ENCODE measurements around the gene CACNA1C. TPM values are rescaled to one million over a fixed set of nuclear protein-coding genes. Genes with fewer than 3 reads are reported as not detected.

Gene CACNA1C
- total RNA-seq, 1 experiment from 2014 or later, result 1.1 TPM

- Histone ChIP-seq H3K18ac (ENCODE audit: insufficient read length, low read depth, low read length) (no peak overlapping the region), H2AFZ (ENCODE audit: low read length) (no peak overlapping the region), H3K9ac (ENCODE audit: extremely low read depth, insufficient read length, low read length) (no peak overlapping the region), H2AK5ac (ENCODE audit: insufficient read length, low read length) (no peak overlapping the region), H3K4ac (ENCODE audit: low read depth, low read length) (no peak overlapping the region), H3K27me3 (ENCODE audit: insufficient read depth, low read length) (no peaks in the 10 kb centered on the region), H3K79me2 (ENCODE audit: insufficient read depth, low read length) (no peaks in the 10 kb centered on the region), H3T11ph (ENCODE audit: low read length) (no peak overlapping the region), H2BK120ac (ENCODE audit: low read depth, low read length, poor library complexity, severe bottlenecking) (no peak overlapping the region), H3K56ac (ENCODE audit: insufficient read length, low read depth, low read length) (no peak overlapping the region), H3K23ac (ENCODE audit: insufficient read length, low read depth, low read length) (no peak overlapping the region), H2BK20ac (ENCODE audit: low read depth, low read length, poor library complexity, severe bottlenecking) (no peak overlapping the region), H3K23me2 (ENCODE audit: insufficient read length, low read depth, low read length, poor library complexity, severe bottlenecking) (no peaks in the 10 kb centered on the region), H4K5ac (ENCODE audit: insufficient read length, low read depth, low read length) (no peak overlapping the region), H3K79me1 (ENCODE audit: insufficient read depth, low read depth, low read length, poor library complexity, severe bottlenecking) (no peaks in the 10 kb centered on the region), H3K4me2 (ENCODE audit: insufficient read depth, insufficient read length, low read length) (no peak overlapping the region), H3K9me3 (ENCODE audit: control insufficient read depth, low read depth, low read length) (no peaks in the 10 kb centered on the region), H3K14ac (ENCODE audit: insufficient read depth, low read length) (no peak overlapping the region; the same call in 1 of the 2 replicates), H4K8ac (replicated peaks; ENCODE audit: insufficient read length, low read depth, low read length) (no peak overlapping the region), H2BK5ac (ENCODE audit: insufficient read length, low read length) (no peak overlapping the region), H4K20me1 (ENCODE audit: control insufficient read depth, insufficient read depth, insufficient read length) (no peaks in the 10 kb centered on the region), H3K27ac (ENCODE audit: insufficient read length, low read depth, low read length) (no peak overlapping the region), H4K91ac (ENCODE audit: insufficient read length, low read depth, low read length) (no peak overlapping the region), H2BK15ac (ENCODE audit: low read depth, low read length) (no peak overlapping the region), H3K4me1 (ENCODE audit: insufficient read depth, low read length) (no peaks in the 10 kb centered on the region), H2BK12ac (ENCODE audit: insufficient read length, low read depth, low read length) (no peak overlapping the region)
- DNase-seq, result no peak
- peaks cover 8% of the 10 kb centered on the region for H3K27me3 Mint-ChIP-seq (ENCODE audit: low read depth)
- no peaks in the 10 kb centered on the region for H3K9me3 Mint-ChIP-seq
- H3K4me1 Mint-ChIP-seq, result peaks cover 3 to 4% of the 10 kb centered on the region in 2 experiments; a peak in 1 of 4 replicates
- H3K27ac Mint-ChIP-seq, result peak overlapping the region in 1 of 3 experiments; percentile 45; a peak in 1 of 7 replicates
- no CpG with 5 or more reads among the region's 8 CpGs for WGBS (ENCODE audit: extremely low coverage, insufficient read length, low lambda C conversion rate)
- H3K36me3 Mint-ChIP-seq (ENCODE audit: insufficient read depth in 1 of 3, low read depth in 3 of 3), result no peaks in the 10 kb centered on the region; a peak in 1 of 7 replicates
- no peak overlapping the region for H3K4me3 Mint-ChIP-seq
- TF ChIP-seq, protein P1, sequence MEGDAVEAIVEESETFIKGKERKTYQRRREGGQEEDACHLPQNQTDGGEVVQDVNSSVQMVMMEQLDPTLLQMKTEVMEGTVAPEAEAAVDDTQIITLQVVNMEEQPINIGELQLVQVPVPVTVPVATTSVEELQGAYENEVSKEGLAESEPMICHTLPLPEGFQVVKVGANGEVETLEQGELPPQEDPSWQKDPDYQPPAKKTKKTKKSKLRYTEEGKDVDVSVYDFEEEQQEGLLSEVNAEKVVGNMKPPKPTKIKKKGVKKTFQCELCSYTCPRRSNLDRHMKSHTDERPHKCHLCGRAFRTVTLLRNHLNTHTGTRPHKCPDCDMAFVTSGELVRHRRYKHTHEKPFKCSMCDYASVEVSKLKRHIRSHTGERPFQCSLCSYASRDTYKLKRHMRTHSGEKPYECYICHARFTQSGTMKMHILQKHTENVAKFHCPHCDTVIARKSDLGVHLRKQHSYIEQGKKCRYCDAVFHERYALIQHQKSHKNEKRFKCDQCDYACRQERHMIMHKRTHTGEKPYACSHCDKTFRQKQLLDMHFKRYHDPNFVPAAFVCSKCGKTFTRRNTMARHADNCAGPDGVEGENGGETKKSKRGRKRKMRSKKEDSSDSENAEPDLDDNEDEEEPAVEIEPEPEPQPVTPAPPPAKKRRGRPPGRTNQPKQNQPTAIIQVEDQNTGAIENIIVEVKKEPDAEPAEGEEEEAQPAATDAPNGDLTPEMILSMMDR (conservative IDR thresholded peaks at IDR 0.05), result no peak
Observed at GRCh38 chr12:2126676-2127406, 74.1 kb downstream of the CACNA1C start.

Data from H9 (cell line).